ENCODE results near the gene TMIGD1. TPM values are rescaled to one million over a fixed set of nuclear protein-coding genes. Genes with fewer than 3 reads are reported as not detected.

TMIGD1 gene
- total and polyA plus RNA-seq, 10 of the 15 experiments (the other 5 are each of a cell fraction or from before 2014, with no cell fraction given), result not detected

DNA sequence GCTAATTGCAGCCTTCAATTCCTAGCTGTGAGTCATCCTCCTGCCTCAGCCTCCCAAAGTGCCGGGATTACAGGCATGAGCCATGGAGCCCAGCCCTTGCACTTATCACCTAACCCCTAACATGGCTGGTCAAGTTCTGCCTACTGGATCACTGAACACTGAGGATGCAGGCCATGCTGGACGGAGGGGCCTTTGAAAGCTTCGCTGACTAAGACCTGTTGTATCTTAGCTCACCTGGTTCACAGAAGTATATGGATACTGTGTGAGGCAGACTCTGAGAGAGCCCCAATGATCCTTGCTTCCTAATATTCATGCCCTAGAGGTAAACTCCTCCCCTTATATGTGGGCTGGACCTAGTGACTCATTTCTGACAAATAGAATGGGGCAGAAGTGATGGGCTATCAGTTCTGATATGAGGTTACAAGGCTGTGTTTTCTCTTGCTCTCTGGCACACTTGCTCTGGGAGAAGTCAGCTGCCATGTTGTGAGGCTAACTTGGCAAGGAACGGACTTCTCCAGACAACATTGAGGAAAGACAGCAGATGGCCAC is 11.7 kb upstream of the TMIGD1 start:
- FAIRE-seq, result no peak
- peak; percentile 88 for ATAC-seq
- POLR2A ChIA-PET, result no interaction called here

More for the DNA sequence above, 11.7 kb upstream of the TMIGD1 start:
- Histone ChIP-seq H3K79me2 (ENCODE audit: control insufficient read depth, insufficient read depth, low read length) (no peaks in the 10 kb centered on the region), H3K4me1 (ENCODE audit: control insufficient read depth, insufficient read depth, low read length) (peaks cover 6% of the 10 kb centered on the region), H3K4me3 (no peak overlapping the region), H3K36me3 (ENCODE audit: control insufficient read depth in 2 of 2, insufficient read depth in 2 of 2, low read length in 1 of 2) (no peaks in the 10 kb centered on the region), H4K20me1 (ENCODE audit: control insufficient read depth, insufficient read depth) (no peaks in the 10 kb centered on the region), H3K9ac (ENCODE audit: control insufficient read depth, insufficient read depth, low read length) (no peak overlapping the region), H3K27ac (ENCODE audit: control insufficient read depth, insufficient read depth) (no peak overlapping the region), H2AFZ (ENCODE audit: control insufficient read depth, low read depth, low read length) (no peak overlapping the region; the same call in 1 of the 2 replicates), H3K9me3 (replicated peaks; ENCODE audit: control insufficient read depth, insufficient read depth, low read length) (no peaks in the 10 kb centered on the region), H3K4me2 (ENCODE audit: control insufficient read depth, insufficient read depth) (no peak overlapping the region), H3K27me3 (replicated peaks in 1 of 2; ENCODE audit: control insufficient read depth in 2 of 2, insufficient read depth in 2 of 2, low read length in 1 of 2) (no peaks in the 10 kb centered on the region)
- DNase-seq (ENCODE audit: low read depth, low spot score), result no peak
- in situ Hi-C loops (cut with MboI), result no loop called here
- WGBS (ENCODE audit: insufficient coverage, insufficient replicate concordance, low lambda C conversion rate, missing lambda C conversion rate), result 78% methylated on average over 4 of the region's 4 CpGs
- SMC1A ChIA-PET (ENCODE audit: uncharacterized antibody, unreplicated experiment), result interaction anchor here (0.8 to 1.9 kb wide), 4 partner anchors 9 to 370 kb away, joined by 3 to 6 read pairs (median 4); no protein-coding TSS in a partner anchor
- RAD21 ChIA-PET (ENCODE audit: unreplicated experiment), result interaction anchor here (0.5 to 2.0 kb wide), 4 partner anchors 21 to 604 kb away, joined by 3 to 6 read pairs (median 4); partner anchors contain the start of gene GOSR1
- peak; percentile 30; the same call in 1 of the 2 replicates for TF ChIP-seq RUNX3 (IDR thresholded peaks at IDR 0.05; ENCODE audit: low read length)
- no peak for TF ChIP-seq ATF2 (IDR thresholded peaks at IDR 0.05; ENCODE audit: low read length)
- peak; percentile 52 for TF ChIP-seq JUNB (IDR thresholded peaks at IDR 0.05)
- peak; percentile 54; the same call in 1 of the 2 replicates for TF ChIP-seq IRF4 (IDR thresholded peaks at IDR 0.05; ENCODE audit: low read depth, low read length)
- CTCF ChIA-PET, result interaction anchor here (1.1 to 1.6 kb wide), 4 partner anchors 9 to 241 kb away, joined by 3 to 7 read pairs (median 4); partner anchors contain the start of gene TMIGD1
- BruUV-seq (replicated peaks), result no TSS peak
- intact Hi-C loops (cut with micrococcal nuclease; ENCODE audit: unreplicated experiment), result no loop called here

All from GM12878 (cell line).